GM12891 (cell line): Measurements from ENCODE around the gene CNTN4.

ENCODE experiments used
- DNase-seq: peaks from one replicate; pipeline ENCODE4 v3.0.0; 2011; ENCODE audit warnings: low spot score; ENCODE audit not compliant: insufficient read length
- FAIRE-seq: peaks from 2 replicates; lab custom pipeline; 2011; peaks lifted over from hg19 to GRCh38; lab: Jason Lieb, UNC
- PAX5 ChIP-seq: IDR thresholded peaks from 2 replicates; pipeline ENCODE4 v1.6.1; 2011; ENCODE audit warnings: low read length, moderate library complexity, mild to moderate bottlenecking; ENCODE audit not compliant: insufficient read depth, severe bottlenecking
- POLR2A ChIP-seq: IDR thresholded peaks from 2 replicates; pipeline ENCODE4 v1.6.1; 2011; ENCODE audit warnings: low read depth, low read length, control low read depth
- POLR2AphosphoS5 ChIP-seq: IDR thresholded peaks from 2 replicates; pipeline ENCODE4 v1.6.1; 2011; ENCODE audit warnings: low read depth, low read length, control low read depth
- POU2F2 ChIP-seq: IDR thresholded peaks from 2 replicates; pipeline ENCODE4 v1.6.1; 2011; ENCODE audit warnings: low read depth, mild to moderate bottlenecking, control low read depth, low read length, moderate library complexity
- SPI1 ChIP-seq: IDR thresholded peaks from 2 replicates; pipeline ENCODE4 v1.6.1; 2011; ENCODE audit warnings: low read depth, low read length, control low read depth
- TAF1 ChIP-seq: IDR thresholded peaks from 2 replicates; pipeline ENCODE4 v1.6.1; 2011; ENCODE audit warnings: low read depth, low read length, control low read depth

The CNTN4 gene

DNA sequence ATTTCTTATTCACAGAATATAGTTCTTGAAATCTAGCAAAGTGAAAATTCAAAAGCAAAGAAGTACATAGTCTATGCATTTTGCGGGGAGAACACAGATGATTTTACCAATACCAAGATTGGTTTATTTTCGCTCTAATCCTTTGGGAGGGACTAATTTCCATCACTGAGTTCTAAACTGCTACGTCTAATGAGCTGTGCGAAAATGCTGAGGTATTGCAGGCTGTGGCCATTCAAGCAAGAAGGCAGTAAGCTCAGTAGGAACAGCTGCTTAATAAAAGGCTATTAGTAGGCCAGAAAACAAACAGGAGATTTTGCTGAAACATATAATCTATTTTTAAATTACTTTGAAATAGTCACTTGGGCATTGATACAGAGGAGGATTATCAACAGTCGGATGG, 379.0 kb downstream of the CNTN4 start:
- DNase-seq = no peak
- TF ChIP-seq PAX5 (no peak), SPI1 (no peak), TAF1 (no peak), POLR2AphosphoS5 (no peak), POU2F2 (no peak), POLR2A (no peak)
- FAIRE-seq = no peak

GRCh38 chr3:2484162-2485026, 385.7 kb downstream of the CNTN4 start:
- FAIRE-seq (no peak), DNase-seq (no peak)
- TF ChIP-seq POLR2AphosphoS5 = no peak

GRCh38 chr3:2485027-2485375, 386.3 kb downstream of the CNTN4 start:
- no peak for DNase-seq
- TF ChIP-seq TAF1 (no peak), POLR2A (no peak), PAX5 (no peak), POU2F2 (no peak), SPI1 (no peak), POLR2AphosphoS5 (no peak)
- no peak for FAIRE-seq

DNA sequence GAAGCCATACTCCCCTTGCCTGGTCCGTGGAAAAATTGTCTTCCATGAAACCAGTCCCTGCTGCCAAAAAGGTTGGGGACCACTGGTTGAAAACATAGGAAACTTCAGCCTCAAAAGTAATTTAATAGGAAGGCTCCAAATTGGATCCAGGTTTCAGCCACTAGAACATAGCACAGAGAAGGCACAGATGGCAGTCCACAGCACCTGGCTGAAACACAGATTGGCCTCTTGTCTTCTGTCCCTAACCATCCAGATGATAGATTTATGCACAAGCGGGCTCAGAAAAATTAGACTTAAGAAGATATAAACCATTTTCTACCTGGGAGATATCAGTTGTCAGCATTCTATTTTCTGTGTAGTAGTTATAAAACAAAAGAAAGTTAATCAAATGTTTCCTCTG, 397.1 kb downstream of the CNTN4 start:
- FAIRE-seq = no peak
- no peak for DNase-seq
- TF ChIP-seq POLR2A (no peak), POU2F2 (no peak), SPI1 (no peak)

- FAIRE-seq (no peak), DNase-seq (no peak)
- TF ChIP-seq PAX5 (no peak), SPI1 (no peak), POU2F2 (no peak), POLR2AphosphoS5 (no peak), TAF1 (no peak), POLR2A (no peak)
Measured at GRCh38 chr3:2504912-2505311, 406.2 kb downstream of the CNTN4 start.

GRCh38 chr3:2506776-2507175, 408.1 kb downstream of the CNTN4 start:
- DNase-seq (no peak), FAIRE-seq (no peak)
- TF ChIP-seq PAX5 (no peak), POLR2A (no peak), SPI1 (no peak), POU2F2 (no peak), TAF1 (no peak), POLR2AphosphoS5 (no peak)

DNA sequence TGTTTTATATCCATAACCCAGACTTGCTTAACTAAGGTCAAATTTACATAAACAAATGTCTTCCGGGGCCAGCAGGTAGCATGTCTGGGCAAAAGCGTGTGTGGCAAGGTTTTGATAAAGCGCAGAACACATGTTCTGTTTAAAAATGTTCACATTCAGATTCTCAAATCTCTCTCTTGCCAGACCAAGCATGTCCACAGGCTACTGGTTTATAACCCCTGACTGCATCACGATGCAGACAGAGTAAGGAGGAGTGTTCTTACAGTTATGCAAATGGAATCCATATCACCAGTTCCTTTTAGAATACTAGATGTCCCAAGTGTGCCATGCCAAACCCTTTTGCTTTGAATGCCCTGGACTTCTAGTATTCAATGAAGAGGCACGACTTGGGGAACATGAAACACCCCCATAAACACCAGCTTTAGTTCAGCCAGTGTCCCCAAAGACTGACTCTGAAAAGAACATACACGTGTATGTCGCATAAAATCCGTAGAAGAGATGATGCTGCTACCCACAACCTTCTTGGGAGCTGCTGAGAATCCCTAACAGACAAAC, 412.0 kb downstream of the CNTN4 start:
- TF ChIP-seq SPI1 = no peak
- TF ChIP-seq TAF1 = no peak
- TF ChIP-seq POLR2A = no peak
- TF ChIP-seq PAX5 = no peak
- no peak for TF ChIP-seq POU2F2
- no peak for TF ChIP-seq POLR2AphosphoS5
- DNase-seq (no peak), FAIRE-seq (no peak)

- DNase-seq = no peak
Measured at GRCh38 chr3:2511356-2511755, 412.7 kb downstream of the CNTN4 start.

DNA sequence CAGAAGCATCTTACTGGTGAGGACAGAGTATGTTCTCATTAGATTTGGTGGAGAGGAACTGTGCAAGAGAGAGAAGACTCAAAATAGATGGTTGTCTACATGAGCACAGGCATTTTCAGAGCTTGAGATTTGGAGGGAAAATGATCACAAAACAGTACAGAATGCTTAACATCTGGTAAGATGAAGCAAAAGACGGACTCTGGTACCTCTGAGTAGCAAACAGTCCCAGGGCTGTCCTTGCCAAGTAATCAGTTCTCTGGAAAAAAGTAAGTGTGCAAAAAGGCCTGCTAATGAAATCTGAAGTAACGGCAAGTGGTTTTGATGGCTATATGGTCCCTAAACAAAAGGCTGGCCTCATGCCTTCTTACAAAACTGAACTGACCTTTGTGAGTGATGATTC, 414.2 kb downstream of the CNTN4 start:
- FAIRE-seq = no peak
- no peak for TF ChIP-seq POU2F2
- no peak for TF ChIP-seq POLR2A
- TF ChIP-seq PAX5 = no peak
- no peak for TF ChIP-seq SPI1
- no peak for TF ChIP-seq TAF1
- TF ChIP-seq POLR2AphosphoS5 = no peak
- DNase-seq = no peak

More at GRCh38 chr3:2511356-2511755, 412.7 kb downstream of the CNTN4 start:
- no peak for FAIRE-seq
- TF ChIP-seq POU2F2 (no peak), TAF1 (no peak), PAX5 (no peak), POLR2AphosphoS5 (no peak)

GRCh38 chr3:2513986-2514385, 415.3 kb downstream of the CNTN4 start:
- DNase-seq = no peak
- TF ChIP-seq PAX5 = no peak
- TF ChIP-seq POLR2AphosphoS5 = no peak
- no peak for TF ChIP-seq POU2F2
- TF ChIP-seq SPI1 = no peak
- no peak for TF ChIP-seq TAF1
- TF ChIP-seq POLR2A = no peak
- FAIRE-seq = no peak
